ENCODE results near the gene MXD1.

Gene MXD1

DNA sequence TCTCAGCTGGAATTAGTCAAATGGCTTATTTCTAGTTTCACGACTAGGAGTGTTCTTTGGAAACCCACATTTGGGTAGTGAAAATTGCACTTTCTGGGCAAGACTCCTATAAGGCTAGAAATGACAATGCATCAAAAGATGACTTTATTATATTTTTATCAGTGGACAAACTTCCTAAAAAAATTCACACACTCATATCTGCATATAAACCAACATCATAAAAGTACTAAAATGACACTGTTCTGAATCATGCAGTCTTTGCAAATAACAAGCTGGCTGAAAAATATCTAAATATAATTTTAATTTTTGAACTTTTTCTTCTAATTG lies 17.6 kb downstream of the MXD1 start:
- in situ Hi-C loops (cut with MboI; ENCODE audit: low sequenced_read_pairs): no loop called here

DNA sequence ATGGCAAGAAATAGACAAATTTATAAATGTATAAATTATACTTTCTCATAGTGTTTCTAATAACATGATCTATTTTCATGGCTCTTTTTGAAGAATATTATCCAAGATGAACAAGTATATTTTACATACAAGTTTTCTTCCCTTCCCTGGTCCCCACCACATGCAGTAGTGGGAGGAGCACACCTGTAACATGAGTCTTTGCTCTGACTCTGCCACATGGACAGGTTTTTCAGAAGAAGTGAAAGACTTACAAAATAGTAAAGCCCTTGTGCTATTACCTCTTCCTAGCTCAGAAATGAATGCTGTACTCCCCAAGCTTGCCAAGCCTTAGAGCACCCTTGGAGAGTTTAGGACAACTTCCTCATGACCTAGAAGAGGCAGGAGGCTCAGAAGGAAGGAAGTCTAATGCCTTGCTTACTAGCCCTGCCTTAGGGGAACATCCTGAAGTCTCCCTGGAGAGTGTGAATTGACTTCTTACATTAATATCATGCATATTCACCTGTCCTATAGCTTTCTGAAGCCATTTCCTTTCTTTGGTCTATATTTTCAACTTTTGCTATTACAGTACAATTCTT lies 18.4 kb downstream of the MXD1 start:
- in situ Hi-C loops (cut with MboI; ENCODE audit: low sequenced_read_pairs): no loop called here

DNA sequence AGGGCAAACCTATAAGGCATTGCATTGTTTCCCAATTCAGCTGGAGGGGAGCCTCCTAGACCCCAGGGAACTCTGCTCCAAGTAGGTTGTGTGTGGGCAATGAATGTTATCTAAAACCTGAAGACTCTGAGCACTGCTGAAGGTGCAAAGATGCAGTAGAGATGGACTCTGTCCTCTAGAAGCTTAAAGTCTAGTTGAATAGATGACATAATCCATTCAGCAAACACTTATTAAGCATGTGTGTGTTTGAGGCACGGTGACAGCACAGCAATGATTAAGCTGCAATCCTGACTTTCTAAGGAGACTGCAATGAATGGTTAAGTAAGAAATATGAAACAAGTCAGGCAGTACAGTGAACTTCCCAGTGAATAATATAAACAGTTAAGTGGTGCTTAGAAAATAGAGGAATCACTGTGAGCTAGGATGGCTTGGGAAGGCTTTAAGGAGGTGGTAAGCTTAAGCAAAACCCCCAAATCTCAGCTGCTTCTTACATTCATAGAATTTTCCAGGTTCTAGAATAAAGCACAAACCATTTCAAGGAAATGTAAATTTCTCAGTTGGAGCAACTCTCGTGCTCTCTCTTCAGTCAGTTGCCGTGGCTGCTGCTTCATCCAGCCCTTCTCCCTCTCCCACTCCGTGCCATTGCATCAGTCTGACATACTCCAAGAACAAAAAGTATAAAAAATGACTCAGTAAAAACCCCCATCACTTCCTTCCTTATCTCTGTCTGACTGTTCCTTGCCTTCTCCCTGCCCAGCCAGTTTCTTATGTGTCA lies 19.1 kb downstream of the MXD1 start:
- in situ Hi-C loops (cut with MboI; ENCODE audit: low sequenced_read_pairs): no loop called here

DNA sequence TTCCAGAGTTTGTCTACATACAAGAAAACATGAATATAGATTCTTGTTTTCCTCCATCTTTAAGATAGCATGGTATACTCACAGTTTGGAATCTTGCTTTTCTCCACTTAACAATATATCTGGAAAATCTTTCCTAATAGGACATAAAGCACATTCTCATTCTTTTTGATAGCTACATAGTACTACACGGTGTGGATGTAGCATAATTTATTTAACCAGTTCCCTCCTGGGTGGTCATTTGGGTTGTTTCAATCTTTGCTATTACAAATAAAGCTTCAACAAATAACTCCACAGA lies 19.7 kb downstream of the MXD1 start:
- in situ Hi-C loops (cut with MboI; ENCODE audit: low sequenced_read_pairs): no loop called here

DNA sequence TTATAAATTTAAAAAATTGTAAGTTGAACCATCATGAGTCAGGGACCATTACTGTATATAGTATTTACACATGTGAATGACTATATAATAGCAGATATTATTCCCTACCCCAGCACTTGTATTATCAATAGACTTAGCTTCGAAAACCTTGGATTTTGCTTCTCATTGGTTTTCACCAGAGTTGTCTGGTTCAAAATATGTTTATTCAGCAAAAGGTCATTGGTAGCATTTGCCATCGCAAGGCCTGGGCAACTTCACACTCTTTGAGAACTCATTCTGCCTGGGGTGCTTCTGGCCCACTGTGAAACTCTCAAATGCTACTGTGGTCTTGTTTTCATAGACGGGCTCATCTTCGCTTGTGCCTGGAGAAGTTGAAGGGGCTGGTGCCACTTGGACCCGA lies 20.1 kb downstream of the MXD1 start:
- in situ Hi-C loops (cut with MboI; ENCODE audit: low sequenced_read_pairs): no loop called here

DNA sequence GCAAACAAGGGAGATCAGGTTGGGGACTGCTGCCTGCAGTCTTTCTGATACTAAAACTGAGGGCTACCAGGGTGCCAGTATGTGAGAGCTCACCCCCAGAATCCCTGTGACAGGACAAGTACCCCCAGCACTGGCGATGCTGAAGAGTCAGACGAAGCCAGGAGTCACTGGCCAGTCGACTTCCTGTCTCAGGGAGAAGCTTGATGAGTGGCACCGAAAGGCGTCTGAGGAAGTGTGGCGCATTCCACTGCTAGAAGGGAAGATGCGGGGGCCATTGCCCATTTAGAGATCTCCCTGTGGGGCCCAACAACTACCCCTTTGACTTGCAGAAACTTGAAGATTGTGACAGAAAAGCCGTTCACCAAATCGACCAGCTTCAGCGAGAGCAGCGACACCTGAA lies 22.0 kb downstream of the MXD1 start:
- in situ Hi-C loops (cut with MboI; ENCODE audit: low sequenced_read_pairs): no loop called here

DNA sequence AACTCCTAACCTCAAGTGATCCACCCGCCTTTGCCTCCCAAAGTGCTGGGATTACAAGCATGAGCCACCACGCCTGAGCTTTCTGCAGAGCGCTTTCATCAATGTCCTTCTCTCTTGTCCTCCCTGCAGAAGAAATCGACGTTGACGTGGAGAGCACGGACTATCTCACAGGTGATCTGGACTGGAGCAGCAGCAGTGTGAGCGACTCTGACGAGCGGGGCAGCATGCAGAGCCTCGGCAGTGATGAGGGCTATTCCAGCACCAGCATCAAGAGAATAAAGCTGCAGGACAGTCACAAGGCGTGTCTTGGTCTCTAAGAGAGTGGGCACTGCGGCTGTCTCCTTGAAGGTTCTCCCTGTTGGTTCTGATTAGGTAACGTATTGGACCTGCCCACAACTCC lies 23.1 kb downstream of the MXD1 start:
- in situ Hi-C loops (cut with MboI; ENCODE audit: low sequenced_read_pairs): no loop called here

DNA sequence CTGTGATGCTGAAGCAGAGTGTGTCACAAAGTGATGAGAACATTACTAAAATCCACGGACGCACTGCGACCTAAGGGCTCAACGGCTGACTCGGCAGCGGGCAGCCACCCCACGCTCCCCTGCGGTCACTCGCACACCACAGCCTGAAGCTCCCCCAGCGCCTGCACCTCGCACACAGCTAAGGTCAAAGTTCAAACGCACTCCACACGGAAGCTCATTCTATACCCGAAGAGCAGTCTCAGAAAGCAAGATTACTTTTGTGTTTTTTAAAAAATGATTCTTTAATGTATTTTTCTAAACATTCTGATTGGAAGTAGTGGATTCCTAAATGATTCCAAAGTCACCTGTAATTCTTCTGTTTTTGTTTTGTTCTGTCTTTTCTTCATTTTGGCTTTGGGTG lies 24.8 kb downstream of the MXD1 start:
- in situ Hi-C loops (cut with MboI; ENCODE audit: low sequenced_read_pairs): no loop called here

DNA sequence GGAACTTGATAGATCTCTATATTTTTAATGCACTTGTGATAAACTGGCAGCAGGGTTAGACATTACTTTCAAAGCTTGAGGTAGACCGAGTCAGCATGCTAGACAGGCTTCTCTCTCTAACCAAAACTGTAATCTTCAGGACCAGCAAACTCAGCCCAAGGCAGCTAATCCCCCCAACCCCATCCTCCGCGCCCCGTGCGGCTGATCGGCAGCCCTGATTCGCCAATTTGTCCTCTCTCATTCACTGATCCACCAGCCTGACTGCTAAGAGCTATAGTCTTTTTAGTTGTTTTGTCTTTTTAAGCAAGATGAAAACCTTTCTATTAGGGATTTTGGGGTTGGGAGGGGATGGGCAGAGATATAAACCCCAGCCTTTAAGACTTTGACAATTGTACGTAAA lies 25.8 kb downstream of the MXD1 start:
- in situ Hi-C loops (cut with MboI; ENCODE audit: low sequenced_read_pairs): no loop called here

DNA sequence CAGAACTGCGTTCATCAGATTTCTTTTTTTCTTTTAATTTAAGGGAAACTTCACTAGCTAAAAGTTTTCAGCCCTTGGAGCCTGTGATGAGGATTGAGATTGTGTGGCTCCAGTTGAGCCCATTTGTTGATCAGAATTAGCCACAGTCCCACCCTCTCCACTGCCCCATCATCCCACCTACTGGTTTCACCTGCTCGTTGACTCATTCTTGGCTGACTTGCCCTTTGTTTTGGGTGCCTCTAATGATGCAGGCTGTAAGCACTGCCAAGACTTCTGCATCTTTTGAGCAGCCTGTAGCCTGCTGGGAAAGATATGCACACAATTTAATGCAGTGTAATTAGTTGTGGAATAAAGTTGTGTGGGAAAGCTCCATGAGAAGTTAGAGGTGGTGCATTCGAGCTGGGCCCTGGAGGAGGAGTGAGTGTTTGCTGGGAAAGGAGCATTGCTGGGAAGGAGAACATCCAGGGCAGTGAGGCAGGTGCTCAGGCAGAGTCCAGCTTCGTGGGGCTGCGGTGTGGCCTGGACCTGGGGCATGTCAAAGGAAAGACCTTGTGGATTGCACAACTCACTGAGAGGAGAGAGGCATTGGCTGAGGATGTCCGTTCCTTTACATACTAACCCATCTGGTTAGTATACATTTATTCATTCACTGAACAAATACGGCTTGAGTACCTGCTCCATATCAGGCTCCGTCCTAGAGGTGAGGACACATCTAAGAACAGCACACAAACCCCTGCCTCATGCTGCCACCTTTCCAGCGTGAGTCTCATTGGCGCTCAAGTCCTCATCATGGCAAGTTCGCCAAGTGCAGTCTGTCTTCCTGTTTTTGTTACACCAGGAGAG lies 28.3 kb downstream of the MXD1 start:
- in situ Hi-C loops (cut with MboI; ENCODE audit: low sequenced_read_pairs): no loop called here

DNA sequence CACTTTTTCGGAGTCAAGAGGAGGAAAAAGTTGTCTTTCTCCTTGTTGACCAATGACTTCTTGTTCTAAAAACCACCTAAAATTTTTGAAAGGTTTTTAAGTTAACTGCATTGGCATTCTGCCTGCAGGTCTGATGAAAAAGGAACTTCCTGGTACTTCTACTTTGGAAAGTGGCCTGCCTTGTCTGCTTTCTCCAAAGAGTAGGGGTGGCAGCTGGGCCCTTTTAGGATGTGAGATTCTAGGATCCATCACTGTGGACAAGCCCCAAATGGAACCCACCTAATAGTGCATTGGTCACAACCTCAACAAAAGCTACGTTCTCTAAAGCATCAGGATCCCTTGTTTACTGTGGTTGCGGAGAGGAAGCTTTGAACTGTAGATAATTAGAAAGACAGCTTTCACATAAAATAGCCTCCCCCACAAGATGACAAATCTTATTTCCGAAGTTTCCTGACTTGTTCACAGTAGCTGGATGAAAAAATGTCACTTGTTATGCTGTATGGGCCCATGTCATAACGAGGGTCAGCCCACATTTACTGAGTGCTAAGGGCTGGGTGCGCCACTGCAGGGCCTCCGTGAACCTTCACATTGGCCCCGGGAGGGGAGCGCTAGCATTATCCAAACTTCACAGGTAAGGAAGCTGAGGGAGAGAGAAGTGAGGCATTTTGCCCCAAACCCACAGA lies 29.1 kb downstream of the MXD1 start:
- in situ Hi-C loops (cut with MboI; ENCODE audit: low sequenced_read_pairs): no loop called here

DNA sequence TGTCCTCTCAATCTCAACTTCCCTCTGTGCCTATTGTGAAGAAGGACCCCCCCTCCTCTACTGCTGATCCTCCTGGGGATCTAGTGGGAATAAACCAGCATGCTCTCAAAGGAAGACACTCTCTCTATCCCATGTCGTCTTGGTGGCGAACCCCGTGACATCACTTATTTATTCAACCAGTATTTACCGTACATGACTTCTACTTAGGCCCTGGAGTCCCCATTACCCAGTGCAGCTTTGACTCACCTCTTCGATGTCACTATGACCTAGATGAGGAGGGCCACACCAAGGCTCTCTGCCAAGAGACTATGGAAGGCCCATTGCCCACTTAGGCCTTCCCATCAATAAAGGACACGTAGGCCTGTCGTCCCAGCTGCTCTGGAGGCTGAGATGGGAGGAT lies 29.8 kb downstream of the MXD1 start:
- in situ Hi-C loops (cut with MboI; ENCODE audit: low sequenced_read_pairs): no loop called here

DNA sequence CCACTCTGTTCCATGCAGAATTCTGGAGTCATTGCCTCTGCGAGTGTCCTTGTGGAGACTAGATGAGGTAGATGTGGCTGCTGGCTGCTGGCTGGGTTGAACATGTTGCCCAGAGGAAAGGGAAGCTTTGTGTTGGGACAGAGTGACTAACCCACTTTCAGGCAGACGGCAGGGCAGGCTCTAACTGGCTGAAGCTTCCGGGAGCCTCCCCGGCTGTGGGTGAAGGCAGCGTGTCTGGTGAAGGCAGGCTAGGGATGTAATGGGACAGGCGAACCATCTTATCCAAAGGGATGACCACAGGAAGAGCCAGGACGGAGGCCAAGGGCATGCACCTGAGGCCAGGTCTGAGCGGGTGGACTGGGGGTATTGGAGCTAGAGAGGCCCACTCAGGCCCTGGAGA lies 30.5 kb downstream of the MXD1 start:
- in situ Hi-C loops (cut with MboI; ENCODE audit: low sequenced_read_pairs): no loop called here

DNA sequence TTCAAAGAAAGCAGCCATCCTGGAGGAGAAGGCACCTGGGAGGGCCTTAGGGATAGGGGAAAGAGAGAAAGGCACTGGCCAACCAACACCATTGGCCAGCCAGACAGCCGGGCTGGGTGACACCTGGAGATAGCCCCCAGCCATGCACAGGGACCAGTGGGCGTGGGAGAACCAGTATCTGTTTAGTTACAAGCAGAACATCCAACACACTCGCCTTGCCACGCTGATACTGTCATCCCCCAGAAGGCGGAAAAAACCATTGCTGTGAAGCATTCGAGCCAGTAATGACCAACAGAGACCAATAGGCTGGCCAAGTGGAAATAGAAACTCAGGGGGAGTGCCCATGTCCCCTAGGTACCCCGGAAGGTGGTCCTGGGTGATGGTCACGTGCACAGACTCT lies 31.0 kb downstream of the MXD1 start:
- in situ Hi-C loops (cut with MboI; ENCODE audit: low sequenced_read_pairs): no loop called here

DNA sequence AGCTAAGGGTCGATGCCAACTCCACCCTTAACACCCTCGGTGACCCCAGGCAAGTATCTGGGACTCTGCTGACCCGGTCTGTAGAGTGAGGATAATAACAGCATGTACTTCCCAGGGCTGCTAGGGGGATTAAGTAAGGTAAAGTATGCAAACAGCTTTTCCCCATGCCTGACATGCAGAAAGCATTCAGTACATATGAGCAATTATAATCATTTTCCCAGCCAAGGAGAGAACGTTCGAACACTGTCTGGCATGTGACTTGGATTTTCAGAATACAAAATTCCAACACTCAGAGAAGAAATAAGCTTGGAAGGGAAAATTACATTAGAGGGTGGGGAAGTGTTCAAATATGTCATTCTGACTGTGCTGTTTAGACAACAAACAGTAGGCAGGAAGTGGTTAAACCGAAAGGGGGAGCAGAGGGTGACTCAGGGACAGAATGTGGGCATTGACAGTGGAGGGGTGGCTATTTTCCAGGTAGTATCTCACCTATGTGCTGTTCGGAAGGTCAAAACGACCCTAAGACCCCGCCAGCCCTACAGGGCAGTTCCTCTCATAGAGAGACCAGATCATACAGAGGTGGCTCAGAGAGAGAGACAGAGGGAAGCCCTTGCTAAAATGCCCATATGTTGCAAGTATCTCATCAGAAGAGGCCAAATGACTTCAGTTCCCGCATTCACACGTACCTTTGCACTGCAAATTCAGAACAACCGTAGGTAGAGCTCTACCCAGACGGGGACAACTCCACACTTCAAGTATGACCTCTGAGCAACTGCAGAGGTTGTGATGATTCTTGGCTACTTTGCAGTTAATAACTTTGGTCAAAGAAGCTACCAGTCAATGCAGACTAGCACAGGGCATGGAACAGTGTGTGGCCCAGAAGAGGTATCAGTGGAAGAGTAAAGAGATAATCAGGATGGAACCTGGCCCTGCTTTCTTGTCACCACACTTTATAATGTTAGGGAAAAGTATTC lies 31.7 kb downstream of the MXD1 start:
- in situ Hi-C loops (cut with MboI; ENCODE audit: low sequenced_read_pairs): no loop called here

DNA sequence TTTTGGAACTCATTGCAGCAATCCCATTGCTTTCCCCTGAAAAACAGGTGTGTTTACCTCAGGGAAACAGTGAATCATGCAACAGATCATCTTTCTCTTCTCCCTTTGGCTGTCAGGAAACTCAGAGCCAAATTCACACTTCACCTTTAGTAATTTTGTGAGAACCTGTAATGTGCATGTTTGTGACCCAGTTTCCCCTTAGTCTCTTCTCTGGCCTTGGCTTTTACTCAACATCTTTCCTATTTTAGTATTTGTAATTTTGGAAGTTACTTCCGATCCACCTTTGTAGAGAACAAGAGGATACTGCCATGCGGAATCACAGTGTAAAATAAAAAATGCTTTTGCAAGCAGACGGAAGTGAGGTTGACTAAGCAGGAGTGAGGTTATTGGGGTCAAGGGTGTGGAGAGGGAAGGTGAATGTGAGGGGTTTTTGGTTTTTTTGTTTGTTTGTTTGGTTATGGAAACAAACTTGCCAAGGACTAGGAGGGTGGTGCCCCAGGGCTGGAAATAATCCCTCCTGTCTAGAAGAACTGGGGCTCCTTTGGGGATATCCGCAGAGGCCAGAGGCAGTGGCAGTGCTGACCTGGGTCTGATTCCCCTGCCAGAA lies 32.5 kb downstream of the MXD1 start:
- in situ Hi-C loops (cut with MboI; ENCODE audit: low sequenced_read_pairs): no loop called here

DNA sequence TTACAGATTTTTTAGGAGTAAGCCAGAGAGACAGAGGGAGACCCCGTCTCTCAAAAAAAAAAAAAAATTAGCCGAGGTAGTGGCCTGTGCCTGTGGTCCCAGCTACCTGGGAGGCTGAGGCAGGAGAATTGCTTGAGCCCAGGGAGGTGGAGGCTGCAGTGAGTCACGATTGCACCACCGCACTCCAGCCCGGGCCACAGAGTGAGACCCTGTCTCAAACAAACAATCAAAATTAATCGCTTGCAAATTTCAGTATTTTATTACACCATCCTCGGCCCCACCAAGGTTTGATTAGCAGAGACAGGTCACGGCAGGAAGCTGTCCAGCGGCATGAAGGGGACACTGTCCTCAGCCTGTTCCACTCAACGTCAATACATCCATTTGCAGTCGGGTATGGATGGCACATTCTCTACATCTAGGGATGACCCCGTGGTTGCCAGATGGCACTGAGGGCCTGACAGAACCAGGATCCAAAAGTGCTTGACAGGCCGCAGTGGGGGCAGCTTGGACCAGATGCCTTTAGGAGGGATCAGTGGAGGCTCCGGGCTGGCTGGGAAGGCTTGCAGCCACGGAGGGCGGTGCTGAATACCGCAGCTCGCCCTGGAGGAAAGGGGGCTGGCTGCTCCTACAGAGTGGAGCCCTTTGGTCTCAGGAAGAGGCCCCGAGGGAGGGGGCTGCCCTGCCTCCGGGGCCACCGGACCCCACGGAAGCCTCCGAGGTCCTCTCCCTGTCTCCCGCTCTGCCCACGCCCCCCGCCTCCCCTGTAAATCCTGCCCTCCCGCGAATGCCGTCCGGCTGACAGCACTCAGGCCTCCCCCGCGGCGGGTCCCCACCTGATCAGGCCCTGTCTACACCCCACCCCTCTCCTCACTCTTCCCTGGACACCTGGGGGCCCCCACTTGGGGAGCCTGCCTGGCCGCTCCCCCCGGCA lies 33.4 kb downstream of the MXD1 start:
- in situ Hi-C loops (cut with MboI; ENCODE audit: low sequenced_read_pairs): no loop called here

DNA sequence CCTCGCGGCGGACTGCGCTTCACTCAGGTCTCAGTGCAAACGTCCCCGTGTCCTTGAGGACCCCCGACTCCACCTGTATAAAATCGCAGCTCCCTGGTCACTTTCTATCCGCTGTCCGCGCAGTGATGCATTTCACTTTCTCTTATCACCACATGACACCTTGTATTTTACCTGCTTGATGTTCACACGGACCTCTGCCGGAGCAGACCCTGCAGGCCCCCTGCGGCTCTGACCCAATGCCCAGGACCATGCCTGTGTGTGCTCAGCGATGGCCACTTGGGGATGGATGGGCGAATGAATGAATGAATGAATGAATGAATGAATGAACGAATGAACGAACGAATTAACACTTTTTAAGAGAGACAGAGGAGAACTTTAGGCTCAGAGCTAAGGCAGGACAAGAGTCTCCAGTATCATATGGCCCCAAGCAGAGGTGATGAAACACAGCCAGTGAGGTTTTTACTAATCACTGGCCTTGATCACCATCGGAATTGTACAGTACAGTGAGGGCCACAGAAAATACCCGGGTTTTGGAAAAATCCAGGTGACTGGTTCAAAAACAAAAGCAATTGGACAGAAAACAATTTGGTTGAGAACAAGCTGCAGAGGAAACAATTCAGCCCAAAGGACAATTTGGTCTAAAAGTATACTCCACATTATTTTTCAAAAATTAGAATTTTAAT lies 34.2 kb downstream of the MXD1 start:
- in situ Hi-C loops (cut with MboI; ENCODE audit: low sequenced_read_pairs): no loop called here

DNA sequence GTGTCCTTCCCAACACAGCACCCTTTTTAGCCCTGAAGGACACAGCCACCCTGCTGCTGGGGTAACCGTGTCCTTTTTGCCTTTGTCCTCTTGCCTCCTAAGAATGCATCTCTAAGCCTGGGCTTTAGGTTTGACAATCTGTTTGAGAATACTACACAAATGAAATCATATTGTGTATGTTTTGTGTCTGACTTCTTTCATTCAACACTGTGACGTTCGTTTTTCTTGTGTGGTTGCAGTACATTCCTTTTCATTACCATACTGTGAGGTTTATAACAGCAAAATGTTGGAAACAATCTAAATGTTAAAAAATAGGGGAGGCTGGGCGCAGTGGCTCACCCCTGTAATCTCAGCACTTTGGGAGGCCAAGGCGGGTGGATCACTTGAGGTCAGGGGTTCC lies 35.3 kb downstream of the MXD1 start:
- in situ Hi-C loops (cut with MboI; ENCODE audit: low sequenced_read_pairs): no loop called here
